HL-60 (cell line): Measurements from ENCODE around the gene RPL37.
"Not testable (repeated sequence)": the region's sequence is repeated elsewhere in the genome, so short reads cannot be mapped to it uniquely, and the experiment has no call there.

Source experiments
- DNase-seq, 2 experiments: peaks; one replicate each; pipeline ENCODE4 v3.0.0-alpha.2; 2010 to 2020; ENCODE audit warnings: low read depth in 1 of 2, low spot score in 1 of 2
- H3K27ac ChIP-seq: fragments of 250-450 bp; sonication (Bioruptor Pico); replicated peaks from 2 replicates; pipeline ENCODE4 v1.5.1; 2020; ENCODE audit warnings: mild to moderate bottlenecking, moderate library complexity
- H3K27me3 ChIP-seq: fragments of 250-450 bp; sonication (Bioruptor Pico); 2 replicates; pipeline ENCODE4 v1.5.1; 2021; ENCODE audit warnings: mild to moderate bottlenecking, moderate library complexity; ENCODE audit not compliant: insufficient read depth, poor library complexity, severe bottlenecking
- H3K4me3 ChIP-seq: replicated peaks from 2 replicates; pipeline ENCODE4 v1.5.1; 2011; ENCODE audit warnings: mild to moderate bottlenecking, control low read depth, low read length; ENCODE audit not compliant: insufficient read depth
- GABPA ChIP-seq: IDR thresholded peaks from 2 replicates; pipeline ENCODE4 v1.6.1; 2012; ENCODE audit warnings: low read depth
- POLR2AphosphoS5 ChIP-seq: IDR thresholded peaks from 2 replicates; pipeline ENCODE4 v1.6.1; 2012; ENCODE audit warnings: low read depth
- SPI1 ChIP-seq: IDR thresholded peaks from 2 replicates; pipeline ENCODE4 v1.6.1; 2012; ENCODE audit warnings: low read depth, mild to moderate bottlenecking, borderline replicate concordance
- TF ChIP-seq, protein P1 (sequence below): IDR thresholded peaks from 2 replicates; pipeline ENCODE4 v1.6.1; 2012; ENCODE audit warnings: low read depth; ENCODE audit not compliant: insufficient replicate concordance
- TF ChIP-seq, protein P2 (sequence below): IDR thresholded peaks from one replicate; pipeline ENCODE4 v1.5.1; 2011; ENCODE audit warnings: low read length, control low read depth, inconsistent platforms; ENCODE audit not compliant: insufficient read depth

RPL37 gene

DNA sequence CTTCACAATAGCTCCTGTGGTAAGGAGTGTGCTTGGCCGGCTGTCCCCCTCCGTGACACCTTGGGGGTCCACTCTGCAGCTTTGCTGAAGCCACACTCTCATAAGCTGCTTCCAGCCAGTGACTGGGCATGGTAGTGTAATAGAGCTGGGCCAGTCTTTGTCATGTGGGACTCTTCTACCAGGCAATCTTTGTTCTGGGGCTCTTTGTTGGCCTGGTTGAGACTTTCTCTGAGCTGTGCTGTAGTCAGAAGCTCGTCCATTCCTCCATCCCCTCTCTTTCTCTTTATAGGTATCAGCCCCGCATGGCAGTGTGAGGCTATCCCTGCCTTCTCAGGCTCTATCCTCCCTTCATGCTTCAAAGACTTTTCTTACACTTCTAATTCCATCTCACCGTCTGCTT is 31.8 kb upstream of the RPL37 start:
- no peak for TF ChIP-seq POLR2AphosphoS5
- TF ChIP-seq, protein P1, sequence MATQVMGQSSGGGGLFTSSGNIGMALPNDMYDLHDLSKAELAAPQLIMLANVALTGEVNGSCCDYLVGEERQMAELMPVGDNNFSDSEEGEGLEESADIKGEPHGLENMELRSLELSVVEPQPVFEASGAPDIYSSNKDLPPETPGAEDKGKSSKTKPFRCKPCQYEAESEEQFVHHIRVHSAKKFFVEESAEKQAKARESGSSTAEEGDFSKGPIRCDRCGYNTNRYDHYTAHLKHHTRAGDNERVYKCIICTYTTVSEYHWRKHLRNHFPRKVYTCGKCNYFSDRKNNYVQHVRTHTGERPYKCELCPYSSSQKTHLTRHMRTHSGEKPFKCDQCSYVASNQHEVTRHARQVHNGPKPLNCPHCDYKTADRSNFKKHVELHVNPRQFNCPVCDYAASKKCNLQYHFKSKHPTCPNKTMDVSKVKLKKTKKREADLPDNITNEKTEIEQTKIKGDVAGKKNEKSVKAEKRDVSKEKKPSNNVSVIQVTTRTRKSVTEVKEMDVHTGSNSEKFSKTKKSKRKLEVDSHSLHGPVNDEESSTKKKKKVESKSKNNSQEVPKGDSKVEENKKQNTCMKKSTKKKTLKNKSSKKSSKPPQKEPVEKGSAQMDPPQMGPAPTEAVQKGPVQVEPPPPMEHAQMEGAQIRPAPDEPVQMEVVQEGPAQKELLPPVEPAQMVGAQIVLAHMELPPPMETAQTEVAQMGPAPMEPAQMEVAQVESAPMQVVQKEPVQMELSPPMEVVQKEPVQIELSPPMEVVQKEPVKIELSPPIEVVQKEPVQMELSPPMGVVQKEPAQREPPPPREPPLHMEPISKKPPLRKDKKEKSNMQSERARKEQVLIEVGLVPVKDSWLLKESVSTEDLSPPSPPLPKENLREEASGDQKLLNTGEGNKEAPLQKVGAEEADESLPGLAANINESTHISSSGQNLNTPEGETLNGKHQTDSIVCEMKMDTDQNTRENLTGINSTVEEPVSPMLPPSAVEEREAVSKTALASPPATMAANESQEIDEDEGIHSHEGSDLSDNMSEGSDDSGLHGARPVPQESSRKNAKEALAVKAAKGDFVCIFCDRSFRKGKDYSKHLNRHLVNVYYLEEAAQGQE = no peak
- no peak for TF ChIP-seq GABPA
- TF ChIP-seq, protein P2, sequence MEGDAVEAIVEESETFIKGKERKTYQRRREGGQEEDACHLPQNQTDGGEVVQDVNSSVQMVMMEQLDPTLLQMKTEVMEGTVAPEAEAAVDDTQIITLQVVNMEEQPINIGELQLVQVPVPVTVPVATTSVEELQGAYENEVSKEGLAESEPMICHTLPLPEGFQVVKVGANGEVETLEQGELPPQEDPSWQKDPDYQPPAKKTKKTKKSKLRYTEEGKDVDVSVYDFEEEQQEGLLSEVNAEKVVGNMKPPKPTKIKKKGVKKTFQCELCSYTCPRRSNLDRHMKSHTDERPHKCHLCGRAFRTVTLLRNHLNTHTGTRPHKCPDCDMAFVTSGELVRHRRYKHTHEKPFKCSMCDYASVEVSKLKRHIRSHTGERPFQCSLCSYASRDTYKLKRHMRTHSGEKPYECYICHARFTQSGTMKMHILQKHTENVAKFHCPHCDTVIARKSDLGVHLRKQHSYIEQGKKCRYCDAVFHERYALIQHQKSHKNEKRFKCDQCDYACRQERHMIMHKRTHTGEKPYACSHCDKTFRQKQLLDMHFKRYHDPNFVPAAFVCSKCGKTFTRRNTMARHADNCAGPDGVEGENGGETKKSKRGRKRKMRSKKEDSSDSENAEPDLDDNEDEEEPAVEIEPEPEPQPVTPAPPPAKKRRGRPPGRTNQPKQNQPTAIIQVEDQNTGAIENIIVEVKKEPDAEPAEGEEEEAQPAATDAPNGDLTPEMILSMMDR = no peak
- TF ChIP-seq SPI1 = no peak
- no peak overlapping the region for H3K4me3 ChIP-seq
- no peak overlapping the region for H3K27ac ChIP-seq
- DNase-seq = no peak
- no peaks in the 10 kb centered on the region for H3K27me3 ChIP-seq

DNA sequence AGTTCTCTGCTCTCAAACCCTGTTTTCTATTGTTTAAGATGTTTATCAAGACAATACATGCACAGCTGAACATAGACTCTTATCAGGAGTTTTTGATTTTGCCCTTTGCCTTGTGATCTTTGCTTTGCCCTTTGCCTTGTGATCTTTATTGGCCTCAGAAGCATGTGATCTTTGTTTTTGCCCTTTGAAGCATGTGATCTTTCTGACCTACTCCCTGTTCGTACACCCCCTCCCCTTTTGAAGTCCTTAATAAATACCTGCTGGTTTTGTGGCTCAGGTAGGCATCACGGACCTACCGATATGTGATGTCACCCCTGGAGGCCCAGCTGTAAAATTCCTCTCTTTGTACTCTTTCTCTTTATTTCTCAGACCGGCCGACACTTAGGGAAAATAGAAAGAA is 30.0 kb upstream of the RPL37 start:
- not testable (repeated sequence) for H3K4me3 ChIP-seq, DNase-seq

DNA sequence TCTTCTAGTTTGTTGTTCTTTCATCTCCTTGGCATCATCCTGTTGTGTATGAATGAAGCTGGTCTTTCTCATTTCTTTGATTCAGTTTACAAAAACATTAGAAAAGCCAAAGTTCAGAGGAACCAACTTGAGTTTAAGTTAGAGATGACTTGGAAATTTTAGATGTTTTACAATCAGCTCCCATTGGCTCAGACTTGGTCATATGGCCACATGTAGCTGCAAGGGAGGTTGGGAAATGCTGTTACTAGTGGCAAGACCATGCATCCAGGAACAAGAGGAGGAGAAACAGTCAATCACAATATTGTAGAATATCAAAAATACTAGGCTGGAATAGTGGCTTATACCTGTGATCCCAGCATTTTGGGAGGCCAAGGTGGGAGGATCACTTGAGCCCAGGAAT is 25.7 kb upstream of the RPL37 start:
- no peak overlapping the region for H3K4me3 ChIP-seq
- H3K27ac ChIP-seq = no peak overlapping the region
- TF ChIP-seq POLR2AphosphoS5 (no peak), SPI1 (no peak), GABPA (no peak)
- TF ChIP-seq, protein P1 = no peak
- TF ChIP-seq, protein P2 = no peak
- DNase-seq = no peak
- H3K27me3 ChIP-seq = no peaks in the 10 kb centered on the region

More for the DNA sequence above, 30.0 kb upstream of the RPL37 start:
- not testable (repeated sequence) for H3K27me3 ChIP-seq, H3K27ac ChIP-seq

DNA sequence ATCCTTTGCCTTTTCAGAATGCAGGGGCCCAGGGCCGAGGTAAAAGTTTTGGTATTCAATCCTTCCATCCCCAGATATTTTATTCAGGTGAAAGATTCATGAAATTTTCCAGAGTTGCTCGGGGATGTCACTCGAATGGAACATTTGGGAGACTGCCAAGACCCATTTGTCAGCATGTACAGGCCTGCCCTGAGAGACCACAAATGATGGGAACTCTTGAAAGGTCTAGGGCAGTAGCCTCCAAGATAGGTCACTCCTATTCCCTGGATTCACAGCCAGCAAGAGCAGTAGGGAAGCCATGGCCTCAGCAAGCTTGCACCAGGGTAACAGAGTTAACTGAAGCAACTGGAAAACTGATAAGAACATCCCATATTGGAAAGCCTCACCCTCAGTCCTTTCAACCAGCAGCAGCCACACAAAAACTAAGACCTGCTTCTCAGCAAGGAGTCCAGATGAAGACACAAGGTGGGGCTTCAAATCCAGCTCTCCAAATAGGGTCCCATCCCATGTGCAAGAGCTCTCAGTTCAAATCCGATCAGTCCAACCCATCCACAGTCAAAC is 18.7 kb upstream of the RPL37 start:
- DNase-seq = no peak
- Histone ChIP-seq H3K27ac (no peak overlapping the region), H3K4me3 (no peak overlapping the region), H3K27me3 (no peaks in the 10 kb centered on the region)
- no peak for TF ChIP-seq POLR2AphosphoS5
- TF ChIP-seq, protein P1 = no peak
- no peak for TF ChIP-seq GABPA
- TF ChIP-seq SPI1 = no peak
- TF ChIP-seq, protein P2 = no peak
